Cerebellar nuclear complex (tissue), 1 donor: ENCODE results near the gene SNX8.

ENCODE experiments used
- DNase-seq, 2 experiments: peaks; one replicate each; lab custom pipeline; 2025; lab: John Stamatoyannopoulos, UW

Gene SNX8

GRCh38 chr7:2220954-2221353, 93.3 kb downstream of the SNX8 start:
- no peak for DNase-seq

GRCh38 chr7:2220506-2220905, 93.7 kb downstream of the SNX8 start:
- DNase-seq, result no peak

- DNase-seq, result no peak
Measured at GRCh38 chr7:2220030-2220429, 94.2 kb downstream of the SNX8 start.

- no peak for DNase-seq
Measured at GRCh38 chr7:2219606-2220005, 94.6 kb downstream of the SNX8 start.

GRCh38 chr7:2219136-2219535, 95.1 kb downstream of the SNX8 start:
- DNase-seq, result no peak

- no peak for DNase-seq
Measured at GRCh38 chr7:2218444-2218785, 95.8 kb downstream of the SNX8 start.

- no peak for DNase-seq
Measured at GRCh38 chr7:2217716-2218443, 96.4 kb downstream of the SNX8 start.

GRCh38 chr7:2217206-2217605, 97.0 kb downstream of the SNX8 start:
- no peak for DNase-seq

- DNase-seq, result no peak
Measured at GRCh38 chr7:2215851-2216250, 98.4 kb downstream of the SNX8 start.

- no peak for DNase-seq
Measured at GRCh38 chr7:2214636-2215035, 99.6 kb downstream of the SNX8 start.

- no peak for DNase-seq
Measured at GRCh38 chr7:2213551-2214215, 100.6 kb downstream of the SNX8 start.

- DNase-seq, result no peak
Measured at GRCh38 chr7:2212906-2213305, 101.3 kb downstream of the SNX8 start.

- DNase-seq, result no peak
Measured at GRCh38 chr7:2211926-2212325, 102.3 kb downstream of the SNX8 start.

GRCh38 chr7:2211259-2211880, 102.9 kb downstream of the SNX8 start:
- no peak for DNase-seq

GRCh38 chr7:2210551-2211258, 103.5 kb downstream of the SNX8 start:
- no peak for DNase-seq

GRCh38 chr7:2209961-2210323, 104.3 kb downstream of the SNX8 start:
- DNase-seq, result no peak

GRCh38 chr7:2209146-2209960, 104.9 kb downstream of the SNX8 start:
- DNase-seq, result no peak

GRCh38 chr7:2208712-2209111, 105.5 kb downstream of the SNX8 start:
- no peak for DNase-seq

GRCh38 chr7:2205036-2205780, 109.0 kb downstream of the SNX8 start:
- no peak for DNase-seq

- no peak for DNase-seq
Measured at GRCh38 chr7:2204446-2204845, 109.8 kb downstream of the SNX8 start.

- no peak for DNase-seq
Measured at GRCh38 chr7:2203766-2204300, 110.4 kb downstream of the SNX8 start.
